ENCODE results near the gene LONP2.
"Not testable (repeated sequence)": the region's sequence is repeated elsewhere in the genome, so short reads cannot be mapped to it uniquely, and the experiment has no call there.

Gene LONP2

GRCh38 chr16:48370229-48370628, 126.1 kb downstream of the LONP2 start:
- DNase-seq: no peak

DNA sequence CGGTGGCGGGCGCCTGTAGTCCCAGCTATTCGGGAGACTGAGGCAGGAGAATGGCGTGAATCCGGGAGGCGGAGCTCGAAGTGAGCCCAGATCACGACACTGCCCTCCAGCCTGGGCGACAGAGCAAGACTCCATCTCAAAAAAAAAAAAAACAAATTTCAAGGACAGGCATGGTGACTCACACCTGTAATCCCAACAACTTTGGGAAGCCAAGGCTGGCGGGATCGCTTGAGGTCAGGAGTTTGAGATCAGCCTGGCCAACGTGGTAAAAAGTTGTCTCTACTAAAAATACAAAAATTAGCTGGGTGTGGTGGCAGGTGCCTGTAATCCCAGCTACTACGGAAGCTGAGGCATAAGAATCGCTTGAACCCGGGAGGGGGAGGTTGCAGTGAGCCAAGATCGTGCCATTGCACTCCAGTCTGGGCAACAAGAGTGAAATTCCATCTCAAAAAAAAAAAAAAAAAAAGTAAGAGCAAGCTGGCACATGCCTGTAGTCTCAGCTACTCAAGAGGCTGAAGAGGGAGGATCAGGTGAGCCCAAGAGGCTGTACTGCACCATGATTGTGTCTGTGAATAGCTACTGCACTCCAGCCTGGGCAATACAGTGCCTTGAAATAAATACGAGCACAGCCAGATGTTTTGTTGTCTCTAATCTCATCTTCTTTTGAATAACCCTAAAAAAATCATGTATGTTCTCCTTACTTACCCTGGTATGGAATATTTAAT, 126.7 kb downstream of the LONP2 start:
- not testable (repeated sequence) for DNase-seq

GRCh38 chr16:48371393-48371780, 127.3 kb downstream of the LONP2 start:
- no peak for DNase-seq

- no peak for DNase-seq
These were observed 128.6 kb downstream of the LONP2 start for GRCh38 chr16:48372744-48373143.

DNA sequence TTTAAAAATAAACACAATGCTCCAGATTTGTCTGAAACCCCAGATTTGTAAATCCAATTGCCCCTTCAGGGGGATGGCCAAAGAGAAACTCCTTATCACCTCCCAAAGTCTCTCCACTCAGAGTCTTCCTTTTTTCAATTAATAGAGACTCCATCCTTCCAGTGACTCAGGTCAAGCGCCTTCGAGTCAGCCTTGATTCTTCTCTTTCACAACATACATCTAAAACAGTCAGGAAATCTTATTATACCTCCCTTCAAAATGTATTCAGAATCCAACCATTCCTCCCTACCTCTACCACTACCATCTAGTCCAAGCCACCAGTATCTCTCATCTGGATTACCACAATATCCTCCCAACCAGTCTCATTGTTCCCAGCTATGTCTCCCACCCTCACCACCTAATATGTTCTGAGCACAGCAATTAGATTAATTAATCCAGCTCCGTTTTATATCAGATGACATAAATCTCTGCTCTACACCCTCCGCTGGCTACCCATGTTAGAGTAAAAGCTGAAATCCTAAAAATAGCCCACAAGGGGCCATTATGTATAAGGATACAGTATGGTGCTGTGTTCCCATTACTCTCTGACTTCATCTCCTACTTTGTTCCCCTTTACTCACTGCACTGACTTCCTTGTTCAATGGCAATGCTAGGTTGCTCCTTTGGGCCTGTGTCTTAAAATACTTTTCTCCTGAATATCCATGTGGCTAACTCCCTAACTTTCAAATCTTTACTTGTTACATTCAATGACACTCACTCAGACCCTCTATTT, 129.3 kb downstream of the LONP2 start:
- DNase-seq: no peak

DNA sequence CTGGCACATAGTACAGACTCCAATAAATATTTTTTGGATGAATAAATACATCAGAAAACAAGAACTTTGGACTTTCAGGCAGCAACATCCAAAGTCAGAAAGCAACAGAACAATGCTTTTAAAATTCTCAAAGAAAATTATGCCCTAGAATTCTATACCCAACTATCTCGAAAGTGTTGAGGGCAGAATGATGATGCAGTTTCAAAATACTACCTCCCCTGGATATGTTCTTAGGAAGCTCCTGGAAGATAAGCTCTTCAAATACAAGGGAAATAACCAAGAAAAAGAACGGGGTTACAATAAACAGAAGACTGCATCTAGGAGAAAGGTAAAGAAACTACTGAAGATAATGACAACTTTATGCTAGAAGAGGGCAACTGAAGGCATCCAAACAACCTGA, 130.2 kb downstream of the LONP2 start:
- DNase-seq: no peak

GRCh38 chr16:48377301-48377700, 133.2 kb downstream of the LONP2 start:
- peak in 1 of 5 experiments; percentile 20 for DNase-seq

- no peak for DNase-seq
These were observed 134.2 kb downstream of the LONP2 start for GRCh38 chr16:48378276-48378675.

- no peak for DNase-seq
These were observed 134.7 kb downstream of the LONP2 start for GRCh38 chr16:48378836-48379235.

DNA sequence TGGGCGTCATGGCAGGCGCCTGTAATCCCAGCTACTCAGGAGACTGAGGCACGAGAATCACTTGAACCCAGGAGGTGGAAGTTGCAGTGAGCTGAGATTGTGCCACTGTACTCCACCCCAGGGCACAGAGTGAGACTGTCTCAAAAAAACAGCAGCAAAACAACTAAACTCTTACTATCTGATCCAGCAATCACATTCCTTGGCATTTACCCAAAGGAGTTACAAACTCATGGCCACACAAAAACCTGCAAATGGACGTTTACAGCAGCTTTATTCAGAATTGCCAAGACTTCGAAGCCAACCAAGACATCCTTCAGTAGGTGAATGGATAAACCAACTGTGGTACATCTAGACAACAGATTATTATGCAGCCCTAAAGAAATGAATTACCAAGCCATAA, 137.1 kb downstream of the LONP2 start:
- DNase-seq: no peak

DNA sequence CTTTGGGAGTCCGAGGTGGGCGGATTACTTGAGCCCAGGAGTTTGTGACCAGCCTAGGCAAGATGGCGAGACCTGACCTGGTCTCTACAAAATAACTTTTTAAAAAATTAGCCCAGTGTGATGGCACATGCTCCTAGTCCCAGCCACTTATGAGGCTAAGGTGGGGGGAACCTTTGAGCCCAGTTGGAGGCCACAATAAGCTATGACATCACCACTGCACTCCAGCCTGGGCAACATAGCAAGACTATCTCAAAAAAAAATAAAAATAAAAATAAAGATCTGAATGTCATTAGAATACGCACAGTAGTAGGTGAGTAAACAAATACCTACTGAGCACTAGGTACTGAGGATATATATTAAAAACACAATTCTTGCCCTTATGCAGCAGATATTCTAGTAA, 138.0 kb downstream of the LONP2 start:
- DNase-seq: no peak

- no peak for DNase-seq
These were observed 139.1 kb downstream of the LONP2 start for GRCh38 chr16:48383009-48383876.

GRCh38 chr16:48383877-48384519, 139.9 kb downstream of the LONP2 start:
- peak in 1 of 5 experiments; percentile 58 for DNase-seq

DNA sequence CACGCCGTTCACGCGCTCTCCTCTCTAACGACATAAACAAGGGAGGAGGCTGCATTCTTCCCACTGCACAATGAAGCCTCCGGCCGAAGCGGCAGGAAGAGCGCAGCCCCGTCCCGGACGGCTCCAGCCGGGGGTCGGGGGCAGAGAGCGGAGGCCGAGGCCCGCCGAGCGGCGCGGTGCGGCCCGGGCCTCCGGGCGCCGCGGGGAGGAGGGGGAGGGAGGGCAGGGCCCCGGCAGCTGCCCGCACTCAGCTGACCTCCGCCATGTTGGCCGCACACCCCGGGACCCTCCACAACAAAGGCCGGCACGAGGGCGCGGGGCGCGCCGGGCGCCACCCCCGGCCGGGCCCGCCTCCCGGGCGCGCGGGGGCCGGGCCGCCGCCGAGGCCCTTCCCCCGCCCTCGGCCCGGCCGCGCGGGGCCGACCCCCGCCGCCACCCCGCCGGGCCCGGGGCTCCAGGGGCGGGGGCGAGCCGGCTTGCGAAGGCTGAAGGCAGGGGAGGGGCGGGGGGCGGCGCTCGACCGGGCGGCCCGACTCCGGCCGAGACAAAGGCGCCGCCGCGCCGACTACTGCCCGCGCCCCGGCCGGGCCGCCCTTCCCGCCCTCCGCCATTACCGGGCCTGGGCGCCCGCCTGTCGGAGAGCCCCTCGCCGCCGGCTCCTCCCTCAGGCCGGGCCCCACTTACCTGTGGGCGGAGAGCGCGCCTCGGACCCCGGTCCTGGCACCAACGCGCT, 140.6 kb downstream of the LONP2 start:
- DNase-seq: peak in 4 of 5 experiments; percentile 12 to 34 (median 16)

GRCh38 chr16:48385253-48386150, 141.4 kb downstream of the LONP2 start, which contains the start of gene SIAH1:
Gene SIAH1, minus strand, starts transcription at chr16:48385413. Its CDS starts 22,985 bp downstream, at chr16:48362428.
- DNase-seq: peak; percentile 75 to 90 (median 82)

GRCh38 chr16:48386559-48387312, 142.6 kb downstream of the LONP2 start:
- no peak for DNase-seq

DNA sequence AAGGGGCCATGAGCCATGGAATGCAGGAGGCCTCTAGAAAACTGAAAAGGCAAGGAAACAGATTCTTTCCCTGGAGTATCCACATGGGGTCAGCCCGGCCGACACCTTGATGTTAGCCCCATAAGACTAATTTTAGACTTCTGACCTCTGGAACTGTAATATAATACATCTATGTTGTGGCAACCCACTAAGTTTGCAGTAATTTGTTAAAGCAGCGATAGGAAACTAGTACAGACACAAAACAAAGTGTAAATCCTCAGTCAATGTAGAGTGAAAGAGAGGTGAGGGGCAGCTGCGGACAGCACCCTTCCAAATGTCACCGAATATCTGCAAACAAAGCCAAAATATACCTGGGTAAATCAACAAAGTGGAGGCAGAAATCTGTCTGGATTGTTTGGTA, 148.3 kb downstream of the LONP2 start:
- no peak for DNase-seq

DNA sequence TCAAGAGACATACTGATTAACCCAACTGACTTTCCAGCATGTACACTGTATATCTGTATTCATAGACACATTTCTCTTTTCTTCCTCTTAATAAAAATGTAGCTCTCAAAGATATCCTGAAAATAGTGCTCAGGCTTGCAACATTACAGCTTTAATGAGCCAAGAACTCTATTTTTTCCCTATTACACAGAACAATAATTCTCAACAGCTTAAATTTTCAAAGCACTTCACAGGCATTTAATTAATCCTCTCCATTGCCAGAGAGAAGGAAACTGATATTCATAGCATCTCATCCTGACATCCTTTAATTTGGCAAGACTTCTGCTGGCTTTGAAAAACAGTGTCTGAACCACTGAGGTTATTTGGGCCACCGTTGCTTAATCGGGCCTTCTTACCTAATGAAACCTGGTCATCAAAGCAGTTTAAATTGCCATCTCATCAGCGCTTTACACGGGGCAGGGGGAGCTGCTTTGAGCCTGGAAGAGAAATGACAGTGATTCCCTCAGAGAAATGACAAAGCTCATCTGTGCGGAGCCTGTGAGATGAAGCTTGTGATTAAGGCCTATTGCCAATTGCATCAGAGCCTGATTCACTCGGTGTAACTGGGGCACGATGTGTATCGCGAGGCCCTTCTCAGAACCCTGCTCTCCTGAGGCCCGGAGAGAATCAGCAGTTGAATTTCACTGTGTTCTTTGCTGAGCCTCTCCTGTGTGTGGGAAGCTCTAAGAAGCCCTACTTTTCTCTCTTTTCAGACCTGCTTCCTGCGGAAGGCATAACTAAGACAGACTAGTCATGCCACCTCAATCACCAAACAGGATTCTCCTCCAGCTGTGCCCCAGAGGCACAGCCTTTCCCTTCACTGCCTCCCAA, 149.6 kb downstream of the LONP2 start:
- DNase-seq: no peak

GRCh38 chr16:48394355-48394703, 150.2 kb downstream of the LONP2 start:
- no peak for DNase-seq

All from T-helper 2 cell (primary cell).